Epidermal melanocyte (primary cell): ENCODE measurements around the gene TRIM58.
A peak's percentile ranks its signal among the peaks of the same experiment; 100 is the strongest.

Experiments used
- DNase-seq: peaks from one replicate; pipeline ENCODE4 v3.0.0; 2011; ENCODE audit warnings: low spot score; ENCODE audit not compliant: insufficient read length

TRIM58 gene

GRCh38 chr1:247884797-247885413 is 27.9 kb downstream of the TRIM58 start:
- no peak for DNase-seq

- DNase-seq = no peak
These were observed 38.2 kb downstream of the TRIM58 start, which contains the start of gene OR2W3 for GRCh38 chr1:247895163-247895637. Gene OR2W3 (plus strand): TSS chr1:247895587. CDS start chr1:247895587, 0 bp downstream.

- no peak for DNase-seq
These were observed 39.0 kb downstream of the TRIM58 start for GRCh38 chr1:247895976-247896375.

- no peak for DNase-seq
These were observed 47.1 kb downstream of the TRIM58 start for GRCh38 chr1:247904122-247904521.

GRCh38 chr1:247905181-247905580 is 48.2 kb downstream of the TRIM58 start:
- DNase-seq = no peak

GRCh38 chr1:247905910-247906503 is 49.0 kb downstream of the TRIM58 start:
- DNase-seq = no peak

GRCh38 chr1:247906504-247907047 is 49.6 kb downstream of the TRIM58 start:
- peak; percentile 20 for DNase-seq

- DNase-seq = no peak
These were observed 51.8 kb downstream of the TRIM58 start for GRCh38 chr1:247908766-247909165.

- no peak for DNase-seq
These were observed 56.8 kb downstream of the TRIM58 start for GRCh38 chr1:247913786-247914185.

- no peak for DNase-seq
These were observed 58.1 kb downstream of the TRIM58 start for GRCh38 chr1:247914941-247915662.

GRCh38 chr1:247919952-247920351 is 63.0 kb downstream of the TRIM58 start, which contains the start of gene OR2T8:
Gene OR2T8 (plus strand): TSS chr1:247920252. CDS start chr1:247921018, 766 bp downstream.
- no peak for DNase-seq

- DNase-seq = no peak
These were observed 67.0 kb downstream of the TRIM58 start for GRCh38 chr1:247923941-247924340.

GRCh38 chr1:247924868-247925267 is 67.9 kb downstream of the TRIM58 start, which contains the start of gene OR2AJ1:
Gene OR2AJ1 (plus strand): TSS chr1:247924889. CDS start chr1:247933769, 8,880 bp downstream.
- no peak for DNase-seq
